Activated naive CD8-positive, alpha-beta T cell treated with anti-CD3 and anti-CD28 coated beads for 36 hours (primary cell): ENCODE results near the gene DIRAS1. TPM values are rescaled to one million over a fixed set of nuclear protein-coding genes. Genes with fewer than 3 reads are reported as not detected.

ENCODE experiments used
- DNase-seq: peaks from one replicate; pipeline ENCODE4 v3.0.0; 2021
- H3K27ac Mint-ChIP-seq: one replicate; pipeline ENCODE4 v1.8.0; 2022; ENCODE audit warnings: mild to moderate bottlenecking, moderate library complexity, mixed read lengths
- H3K27me3 Mint-ChIP-seq: one replicate; pipeline ENCODE4 v1.8.0; 2022; ENCODE audit warnings: mild to moderate bottlenecking, mixed read lengths
- H3K36me3 Mint-ChIP-seq: one replicate; pipeline ENCODE4 v1.8.0; 2021; ENCODE audit warnings: mild to moderate bottlenecking, mixed read lengths
- H3K4me1 Mint-ChIP-seq: one replicate; pipeline ENCODE4 v1.8.0; 2021; ENCODE audit warnings: mixed read lengths
- H3K4me3 Mint-ChIP-seq: one replicate; pipeline ENCODE4 v1.8.0; 2022; ENCODE audit warnings: mild to moderate bottlenecking, moderate library complexity, mixed read lengths
- H3K9me3 Mint-ChIP-seq: one replicate; pipeline ENCODE4 v1.8.0; 2022; ENCODE audit warnings: mixed read lengths
- total RNA-seq, 2 experiments: library from RNA; stranded (reverse); gene quantifications; one replicate each; pipeline ENCODE4 v1.2.3, GENCODE V29; 2021

The DIRAS1 gene
- total RNA-seq, 2 experiments from 2014 or later, result 0.16 TPM; not detected in 1

- Mint-ChIP-seq H3K4me1 (peaks cover 5% of the 10 kb centered on the region), H3K36me3 (peaks cover 25% of the 10 kb centered on the region), H3K4me3 (no peak overlapping the region), H3K27ac (peak overlapping the region; percentile 27), H3K27me3 (no peaks in the 10 kb centered on the region), H3K9me3 (no peaks in the 10 kb centered on the region)
- no peak for DNase-seq
These were observed 38.2 kb upstream of the DIRAS1 start for GRCh38 chr19:2759362-2759761.

GRCh38 chr19:2758601-2759313, 37.6 kb upstream of the DIRAS1 start:
- Mint-ChIP-seq H3K9me3 (no peaks in the 10 kb centered on the region), H3K4me3 (no peak overlapping the region), H3K36me3 (peaks cover 25% of the 10 kb centered on the region), H3K27me3 (no peaks in the 10 kb centered on the region), H3K4me1 (peaks cover 5% of the 10 kb centered on the region), H3K27ac (peak overlapping the region; percentile 27)
- DNase-seq, result no peak

- Mint-ChIP-seq H3K27me3 (no peaks in the 10 kb centered on the region), H3K4me1 (peaks cover 12% of the 10 kb centered on the region), H3K4me3 (no peak overlapping the region), H3K36me3 (peaks cover 24% of the 10 kb centered on the region), H3K27ac (no peak overlapping the region), H3K9me3 (no peaks in the 10 kb centered on the region)
- no peak for DNase-seq
These were observed 36.0 kb upstream of the DIRAS1 start for GRCh38 chr19:2756921-2757881.

- H3K4me3 Mint-ChIP-seq, result no peak overlapping the region
- H3K27ac Mint-ChIP-seq, result no peak overlapping the region
- peaks cover 20% of the 10 kb centered on the region for H3K36me3 Mint-ChIP-seq
- no peaks in the 10 kb centered on the region for H3K27me3 Mint-ChIP-seq
- no peaks in the 10 kb centered on the region for H3K9me3 Mint-ChIP-seq
- no peak for DNase-seq
- peaks cover 12% of the 10 kb centered on the region for H3K4me1 Mint-ChIP-seq
These were observed 35.3 kb upstream of the DIRAS1 start for GRCh38 chr19:2756477-2756876.

GRCh38 chr19:2755811-2756210, 34.6 kb upstream of the DIRAS1 start:
- DNase-seq, result no peak
- no peak overlapping the region for H3K4me3 Mint-ChIP-seq
- peaks cover 17% of the 10 kb centered on the region for H3K36me3 Mint-ChIP-seq
- no peak overlapping the region for H3K27ac Mint-ChIP-seq
- H3K4me1 Mint-ChIP-seq, result peaks cover 12% of the 10 kb centered on the region
- no peaks in the 10 kb centered on the region for H3K9me3 Mint-ChIP-seq
- H3K27me3 Mint-ChIP-seq, result no peaks in the 10 kb centered on the region

- Mint-ChIP-seq H3K27me3 (no peaks in the 10 kb centered on the region), H3K4me1 (peaks cover 12% of the 10 kb centered on the region)
These were observed 34.2 kb upstream of the DIRAS1 start for GRCh38 chr19:2755448-2755705.

GRCh38 chr19:2754659-2755447, 33.7 kb upstream of the DIRAS1 start:
- Mint-ChIP-seq H3K9me3 (no peaks in the 10 kb centered on the region), H3K36me3 (peaks cover 14% of the 10 kb centered on the region), H3K27ac (no peak overlapping the region), H3K27me3 (no peaks in the 10 kb centered on the region), H3K4me1 (peaks cover 10% of the 10 kb centered on the region), H3K4me3 (no peak overlapping the region)
- DNase-seq, result no peak

More at GRCh38 chr19:2755448-2755705, 34.2 kb upstream of the DIRAS1 start:
- H3K4me3 Mint-ChIP-seq, result no peak overlapping the region
- H3K9me3 Mint-ChIP-seq, result no peaks in the 10 kb centered on the region
- H3K36me3 Mint-ChIP-seq, result peaks cover 14% of the 10 kb centered on the region
- DNase-seq, result no peak
- H3K27ac Mint-ChIP-seq, result no peak overlapping the region

GRCh38 chr19:2751438-2751830, 30.3 kb upstream of the DIRAS1 start:
- Mint-ChIP-seq H3K4me3 (no peak overlapping the region), H3K4me1 (peaks cover 7% of the 10 kb centered on the region), H3K27me3 (no peaks in the 10 kb centered on the region), H3K27ac (no peak overlapping the region), H3K9me3 (no peaks in the 10 kb centered on the region), H3K36me3 (peaks cover 1% of the 10 kb centered on the region)
- DNase-seq, result no peak

GRCh38 chr19:2750808-2751437, 29.8 kb upstream of the DIRAS1 start:
- peaks cover 1% of the 10 kb centered on the region for H3K36me3 Mint-ChIP-seq
- no peaks in the 10 kb centered on the region for H3K9me3 Mint-ChIP-seq
- peaks cover 7% of the 10 kb centered on the region for H3K4me1 Mint-ChIP-seq
- DNase-seq, result no peak
- no peak overlapping the region for H3K27ac Mint-ChIP-seq
- no peaks in the 10 kb centered on the region for H3K27me3 Mint-ChIP-seq
- H3K4me3 Mint-ChIP-seq, result no peak overlapping the region

GRCh38 chr19:2747349-2747748, 26.2 kb upstream of the DIRAS1 start:
- H3K4me1 Mint-ChIP-seq, result no peaks in the 10 kb centered on the region
- DNase-seq, result no peak
- no peak overlapping the region for H3K27ac Mint-ChIP-seq
- no peaks in the 10 kb centered on the region for H3K36me3 Mint-ChIP-seq
- H3K4me3 Mint-ChIP-seq, result no peak overlapping the region
- H3K9me3 Mint-ChIP-seq, result no peaks in the 10 kb centered on the region
- H3K27me3 Mint-ChIP-seq, result peaks cover 3% of the 10 kb centered on the region

GRCh38 chr19:2744113-2744512, 22.9 kb upstream of the DIRAS1 start:
- H3K27ac Mint-ChIP-seq, result no peak overlapping the region
- no peaks in the 10 kb centered on the region for H3K9me3 Mint-ChIP-seq
- no peak overlapping the region for H3K4me3 Mint-ChIP-seq
- H3K36me3 Mint-ChIP-seq, result peaks cover 3% of the 10 kb centered on the region
- peaks cover 3% of the 10 kb centered on the region for H3K27me3 Mint-ChIP-seq
- peaks cover 3% of the 10 kb centered on the region for H3K4me1 Mint-ChIP-seq
- no peak for DNase-seq

GRCh38 chr19:2743099-2743498, 21.9 kb upstream of the DIRAS1 start:
- Mint-ChIP-seq H3K4me1 (peaks cover 8% of the 10 kb centered on the region), H3K9me3 (no peaks in the 10 kb centered on the region), H3K36me3 (peaks cover 11% of the 10 kb centered on the region), H3K27ac (no peak overlapping the region), H3K27me3 (peaks cover 3% of the 10 kb centered on the region), H3K4me3 (no peak overlapping the region)
- no peak for DNase-seq

GRCh38 chr19:2740314-2740656, 19.1 kb upstream of the DIRAS1 start:
- Mint-ChIP-seq H3K9me3 (no peaks in the 10 kb centered on the region), H3K27ac (no peak overlapping the region), H3K27me3 (no peaks in the 10 kb centered on the region), H3K36me3 (peaks cover 31% of the 10 kb centered on the region), H3K4me1 (peaks cover 8% of the 10 kb centered on the region), H3K4me3 (peak overlapping the region; percentile 96)
- DNase-seq, result no peak

- Mint-ChIP-seq H3K27ac (peak within 1 kb of the TSS; percentile 88), H3K27me3 (no peaks in the 10 kb centered on the region), H3K4me1 (peaks cover 8% of the 10 kb centered on the region), H3K36me3 (peaks cover 33% of the 10 kb centered on the region), H3K9me3 (no peaks in the 10 kb centered on the region), H3K4me3 (peak within 1 kb of the TSS; percentile 96)
- DNase-seq, result peak; percentile 99
These were observed 18.6 kb upstream of the DIRAS1 start, which contains the start of gene SLC39A3 for GRCh38 chr19:2739602-2740313. TSS of gene SLC39A3 (minus strand) at chr19:2740017. CDS start at chr19:2737257, 2,760 bp downstream.
